ENCODE results near the gene STN1.

STN1 gene

DNA sequence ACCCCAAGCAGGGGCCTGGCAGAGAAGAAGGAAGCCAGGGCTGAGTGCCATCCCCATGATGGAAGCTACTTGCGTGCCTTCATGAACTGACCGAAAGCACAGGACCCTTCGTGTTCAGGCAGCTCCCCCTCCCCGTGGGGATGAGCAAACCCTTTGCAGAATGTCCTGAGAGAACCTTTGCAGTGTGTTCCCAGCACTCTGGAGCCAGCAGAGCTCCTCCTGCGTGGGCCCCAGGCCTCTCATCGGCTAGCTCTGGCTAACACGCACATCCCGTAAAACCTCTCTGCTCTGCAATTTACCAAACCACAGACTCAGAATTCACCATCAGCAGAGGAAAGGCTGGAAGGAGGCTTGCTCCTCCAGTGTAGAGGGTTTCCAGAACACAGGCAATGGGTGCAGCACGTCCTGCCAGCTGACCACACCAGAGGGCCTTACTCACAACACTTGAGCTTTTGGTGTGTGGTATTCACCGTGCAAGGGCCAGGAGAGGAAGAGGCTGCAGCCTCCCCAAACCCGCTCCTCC is 65.7 kb downstream of the STN1 start:
- H3K4me3 ChIP-seq (ENCODE audit: low read depth, low read length): no peak overlapping the region
- TF ChIP-seq, protein P1, sequence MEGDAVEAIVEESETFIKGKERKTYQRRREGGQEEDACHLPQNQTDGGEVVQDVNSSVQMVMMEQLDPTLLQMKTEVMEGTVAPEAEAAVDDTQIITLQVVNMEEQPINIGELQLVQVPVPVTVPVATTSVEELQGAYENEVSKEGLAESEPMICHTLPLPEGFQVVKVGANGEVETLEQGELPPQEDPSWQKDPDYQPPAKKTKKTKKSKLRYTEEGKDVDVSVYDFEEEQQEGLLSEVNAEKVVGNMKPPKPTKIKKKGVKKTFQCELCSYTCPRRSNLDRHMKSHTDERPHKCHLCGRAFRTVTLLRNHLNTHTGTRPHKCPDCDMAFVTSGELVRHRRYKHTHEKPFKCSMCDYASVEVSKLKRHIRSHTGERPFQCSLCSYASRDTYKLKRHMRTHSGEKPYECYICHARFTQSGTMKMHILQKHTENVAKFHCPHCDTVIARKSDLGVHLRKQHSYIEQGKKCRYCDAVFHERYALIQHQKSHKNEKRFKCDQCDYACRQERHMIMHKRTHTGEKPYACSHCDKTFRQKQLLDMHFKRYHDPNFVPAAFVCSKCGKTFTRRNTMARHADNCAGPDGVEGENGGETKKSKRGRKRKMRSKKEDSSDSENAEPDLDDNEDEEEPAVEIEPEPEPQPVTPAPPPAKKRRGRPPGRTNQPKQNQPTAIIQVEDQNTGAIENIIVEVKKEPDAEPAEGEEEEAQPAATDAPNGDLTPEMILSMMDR (IDR thresholded peaks at IDR 0.05; ENCODE audit: borderline replicate concordance, insufficient read depth, low read depth, low read length): no peak

DNA sequence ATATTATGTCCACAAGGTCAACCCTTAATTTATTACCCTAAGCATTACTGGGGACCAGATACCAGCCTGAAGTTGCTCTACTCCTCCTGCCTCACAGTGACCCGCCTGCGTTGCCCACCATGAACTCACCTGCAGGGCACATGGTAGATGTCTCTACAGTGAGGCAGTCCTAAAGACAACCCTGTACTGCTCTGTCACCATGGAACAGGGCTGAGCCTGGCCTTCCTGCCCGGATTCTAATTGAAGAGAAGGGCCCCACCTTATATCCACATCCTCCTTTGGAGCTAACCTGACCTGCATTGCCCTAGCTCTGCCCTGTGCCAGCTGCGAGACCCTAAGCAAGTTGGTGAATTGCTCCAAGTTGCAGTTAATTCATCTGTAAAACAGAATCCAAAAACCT is 66.7 kb downstream of the STN1 start:
- TF ChIP-seq, protein P1 (IDR thresholded peaks at IDR 0.05; ENCODE audit: borderline replicate concordance, insufficient read depth, low read depth, low read length): no peak
- H3K4me3 ChIP-seq (ENCODE audit: low read depth, low read length): no peak overlapping the region

DNA sequence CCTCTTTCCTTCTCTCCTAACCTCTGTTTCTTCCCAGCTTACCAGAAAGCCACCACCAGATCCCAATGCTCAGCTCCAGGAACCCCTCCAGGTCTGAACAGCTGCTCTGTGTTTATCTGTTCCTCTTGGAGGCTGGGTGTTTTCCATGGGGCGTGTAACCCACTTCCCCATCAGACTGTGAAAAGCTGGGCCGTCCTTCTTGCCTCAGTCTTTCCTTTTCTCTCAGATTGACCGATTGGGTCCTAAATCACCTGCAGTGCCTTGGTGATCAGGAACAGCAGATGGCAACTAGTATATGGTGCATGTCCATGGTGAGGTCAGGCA is 67.5 kb downstream of the STN1 start:
- H3K4me3 ChIP-seq (ENCODE audit: low read depth, low read length): no peak overlapping the region
- TF ChIP-seq, protein P1 (IDR thresholded peaks at IDR 0.05; ENCODE audit: borderline replicate concordance, insufficient read depth, low read depth, low read length): no peak

DNA sequence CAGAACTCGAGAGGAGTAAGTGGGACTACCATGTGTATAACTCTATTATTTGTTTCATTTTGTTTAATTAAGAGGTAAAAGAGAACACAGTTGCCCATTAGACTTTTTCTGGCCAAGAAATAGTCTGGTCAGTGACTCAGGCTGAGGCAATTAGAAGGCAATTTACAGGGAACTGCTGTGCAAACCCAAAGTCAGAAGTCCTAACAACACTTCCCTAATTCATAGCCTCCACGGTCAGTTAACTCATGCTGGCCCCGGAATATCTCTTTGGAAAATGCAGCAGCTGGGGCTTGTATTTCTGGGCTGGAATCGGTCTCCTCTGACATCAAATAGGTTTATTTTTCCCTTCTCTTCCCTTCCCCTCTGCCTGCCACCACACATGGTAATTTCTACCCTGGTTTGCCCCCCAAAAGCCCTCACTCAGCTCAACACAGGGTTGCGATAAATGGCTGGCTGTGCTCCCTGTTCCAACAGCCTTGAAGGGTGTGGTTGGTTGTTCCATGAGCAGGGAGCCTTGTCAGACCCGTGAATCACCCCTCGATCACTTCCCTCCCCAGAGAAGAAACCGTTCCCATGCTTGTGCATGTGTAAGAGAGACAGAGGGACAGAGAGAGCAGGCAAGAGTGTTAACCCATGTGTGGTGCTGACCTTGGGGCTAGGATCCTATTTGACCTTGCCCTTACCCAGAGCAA is 68.0 kb downstream of the STN1 start:
- TF ChIP-seq, protein P1 (IDR thresholded peaks at IDR 0.05; ENCODE audit: borderline replicate concordance, insufficient read depth, low read depth, low read length): no peak
- H3K4me3 ChIP-seq (ENCODE audit: low read depth, low read length): no peak overlapping the region

DNA sequence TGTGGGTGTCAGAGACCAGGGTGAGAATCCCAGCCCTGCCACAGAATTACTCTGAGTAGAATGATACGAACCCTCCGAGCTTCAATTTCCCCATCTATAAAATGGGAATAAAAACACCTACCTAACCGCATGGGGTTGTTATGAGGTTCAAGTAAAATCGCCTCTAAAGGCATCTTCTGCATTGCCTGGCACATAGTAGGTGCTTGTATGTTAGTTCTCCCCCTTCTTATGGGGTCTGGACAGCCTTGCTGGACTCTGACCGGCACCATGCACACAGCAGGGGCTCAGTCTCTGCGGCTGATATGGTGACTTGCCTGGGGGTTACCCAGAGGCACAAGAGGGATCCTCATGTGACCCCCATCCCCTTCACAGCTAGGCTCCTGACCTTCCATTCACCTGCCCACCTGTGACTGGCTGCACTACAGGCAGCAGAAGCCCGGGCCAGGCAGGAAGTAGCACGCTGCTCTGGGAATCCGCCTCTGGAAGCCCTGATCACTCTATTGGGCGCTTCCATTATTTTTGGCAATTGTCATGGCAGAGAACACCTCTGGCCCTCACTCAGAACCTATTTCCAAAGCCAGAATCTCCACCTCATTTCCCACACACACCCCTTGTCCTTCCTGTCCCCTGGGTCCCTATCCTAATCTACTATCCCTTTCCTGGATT is 68.6 kb downstream of the STN1 start:
- TF ChIP-seq, protein P1 (IDR thresholded peaks at IDR 0.05; ENCODE audit: borderline replicate concordance, insufficient read depth, low read depth, low read length): no peak

DNA sequence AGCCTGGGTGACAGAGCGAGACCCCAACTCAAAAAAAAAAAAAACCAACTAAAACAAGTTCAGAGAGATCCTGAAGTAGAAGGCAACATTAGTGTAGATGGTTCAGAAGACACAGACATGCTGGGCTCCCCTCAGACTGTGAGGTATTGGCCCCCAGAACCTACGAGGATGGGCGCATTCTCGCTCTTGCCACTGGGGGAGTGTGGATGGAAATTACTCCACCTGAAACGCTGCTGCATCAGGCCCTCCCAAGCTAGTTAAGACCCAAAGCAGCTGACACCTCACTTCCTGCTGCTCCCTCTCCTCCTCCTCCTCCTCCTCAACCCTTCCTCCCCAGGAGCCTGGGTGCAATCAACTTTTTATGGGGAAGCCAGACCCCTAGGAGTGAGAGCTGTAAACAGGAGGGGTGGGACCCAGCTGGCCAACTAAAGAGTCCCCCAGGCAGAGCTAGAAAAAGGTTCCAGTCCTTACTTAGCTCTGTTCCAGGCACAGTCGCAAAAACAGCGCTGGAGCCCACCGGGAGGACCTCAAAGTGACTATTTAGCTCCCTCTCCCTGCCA is 70.0 kb downstream of the STN1 start:
- no peak overlapping the region for H3K4me3 ChIP-seq (ENCODE audit: low read depth, low read length)
- TF ChIP-seq, protein P1 (IDR thresholded peaks at IDR 0.05; ENCODE audit: borderline replicate concordance, insufficient read depth, low read depth, low read length): peak; percentile 18; the same call in 1 of the 2 replicates

More for the DNA sequence above, 68.6 kb downstream of the STN1 start:
- H3K4me3 ChIP-seq (ENCODE audit: low read depth, low read length): no peak overlapping the region
